Jurkat, Clone E6-1 (cell line): ENCODE data around the gene SPATA31C1.
"Not testable (repeated sequence)": the region's sequence is repeated elsewhere in the genome, so short reads cannot be mapped to it uniquely, and the experiment has no call there.

Experiments used
- DNase-seq: peaks from one replicate; pipeline ENCODE4 v3.0.0-alpha.2; 2011; ENCODE audit warnings: low read depth, low spot score
- H3K4me3 ChIP-seq: 2 replicates; pipeline ENCODE4 v1.5.1; 2011; ENCODE audit warnings: mild to moderate bottlenecking, low read length, control low read depth, moderate library complexity

SPATA31C1 gene

GRCh38 chr9:87885484-87886189 lies 32.1 kb upstream of the SPATA31C1 start:
- DNase-seq, result no peak

GRCh38 chr9:87886210-87886932 lies 31.4 kb upstream of the SPATA31C1 start:
- DNase-seq, result no peak
- H3K4me3 ChIP-seq, result no peak overlapping the region

More at GRCh38 chr9:87885484-87886189, 32.1 kb upstream of the SPATA31C1 start:
- H3K4me3 ChIP-seq, result no peak overlapping the region

DNA sequence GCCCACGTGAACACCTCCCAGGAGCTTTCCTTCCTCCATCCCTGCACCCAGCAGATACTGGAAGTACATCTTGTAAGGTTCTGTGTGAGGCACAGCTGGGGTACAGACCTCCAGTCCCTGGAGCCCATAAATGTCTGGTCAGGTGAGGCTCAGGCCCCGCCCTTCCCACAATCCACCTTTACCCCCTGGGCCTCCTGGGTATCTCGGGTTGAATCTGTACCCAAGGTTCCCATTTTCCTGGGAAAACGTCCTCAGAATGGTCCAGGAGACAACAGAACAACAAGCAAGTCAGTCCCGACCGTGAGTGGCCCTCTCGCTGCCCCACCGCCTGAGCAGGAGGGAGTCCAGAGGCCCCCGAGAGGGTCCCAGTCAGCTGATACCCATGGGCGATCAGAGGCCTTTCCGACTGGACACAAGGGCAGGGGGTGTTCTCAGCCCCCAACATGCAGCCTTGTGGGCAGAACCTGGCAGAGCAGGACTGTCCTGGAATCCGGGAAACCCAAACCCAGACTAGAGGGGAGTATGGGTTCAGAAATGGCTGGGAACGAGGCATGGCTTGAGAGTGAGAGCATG lies 30.7 kb upstream of the SPATA31C1 start:
- DNase-seq, result no peak
- H3K4me3 ChIP-seq, result no peak overlapping the region

- DNase-seq, result no peak
- H3K4me3 ChIP-seq, result no peak overlapping the region
Observed at GRCh38 chr9:87887661-87888480, 29.9 kb upstream of the SPATA31C1 start.

GRCh38 chr9:87888501-87888900 lies 29.3 kb upstream of the SPATA31C1 start:
- DNase-seq, result no peak

DNA sequence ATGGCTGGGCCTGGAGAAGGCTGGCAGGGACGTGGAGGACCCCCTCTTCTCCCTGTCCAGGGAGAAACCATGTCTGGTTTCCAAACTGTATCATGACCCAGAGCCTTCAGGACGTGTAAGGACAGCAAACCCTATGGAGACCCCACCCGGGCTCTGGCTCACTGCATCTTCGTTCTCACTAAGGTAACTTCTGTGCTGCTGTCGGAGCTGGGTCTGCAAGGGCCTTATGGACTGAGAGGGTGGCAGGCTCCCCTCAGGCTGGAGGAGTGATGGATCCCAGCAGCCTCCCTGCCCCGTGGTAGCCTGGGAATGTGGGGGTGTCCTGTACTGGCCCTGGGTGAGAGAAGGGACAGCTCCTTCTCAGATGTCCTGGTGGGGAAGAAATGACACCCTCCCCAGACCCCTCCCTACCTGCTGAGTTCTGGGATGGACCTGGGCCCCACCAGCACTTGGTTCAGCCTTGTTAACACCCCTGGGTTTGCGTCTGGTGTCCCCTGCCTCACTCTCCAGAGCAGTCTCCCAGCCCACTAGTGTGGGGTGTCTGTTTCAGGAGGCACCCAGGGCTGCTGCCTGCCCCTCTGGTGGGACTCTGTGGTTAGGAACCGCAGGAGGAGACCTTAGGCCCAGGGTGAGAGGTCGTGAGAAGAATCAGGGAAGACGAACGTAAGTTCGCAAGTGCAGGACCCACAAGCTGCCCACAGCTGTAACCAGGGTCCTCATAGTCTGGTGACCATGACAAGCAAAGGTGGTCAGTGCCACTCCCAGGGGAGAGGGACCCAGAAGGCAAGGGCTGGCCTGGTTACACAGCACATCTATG lies 28.5 kb upstream of the SPATA31C1 start:
- no peak overlapping the region for H3K4me3 ChIP-seq
- no peak for DNase-seq

More at GRCh38 chr9:87888501-87888900, 29.3 kb upstream of the SPATA31C1 start:
- H3K4me3 ChIP-seq, result no peak overlapping the region

DNA sequence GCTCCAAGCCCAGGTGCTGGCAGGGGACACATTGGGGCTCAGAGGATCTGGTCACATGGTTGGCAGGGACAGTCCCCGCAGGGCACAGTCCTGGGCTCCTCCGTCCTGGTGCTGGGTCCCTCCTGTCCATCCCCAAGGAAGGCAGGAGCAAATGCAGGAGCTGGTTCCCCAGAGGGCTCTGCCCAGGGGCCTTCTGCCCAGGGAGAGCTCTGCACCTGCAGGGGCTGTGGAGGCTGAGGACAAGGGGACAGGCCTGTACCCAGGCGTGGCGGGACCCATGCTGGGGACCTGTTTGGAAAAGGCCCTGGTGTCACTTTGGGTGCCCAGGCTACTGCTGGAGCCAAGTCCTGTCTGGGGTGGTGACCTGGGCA lies 27.9 kb upstream of the SPATA31C1 start:
- H3K4me3 ChIP-seq, result no peak overlapping the region
- no peak for DNase-seq

- DNase-seq, result no peak
- H3K4me3 ChIP-seq, result no peak overlapping the region
Observed at GRCh38 chr9:87890837-87891236, 26.9 kb upstream of the SPATA31C1 start.

GRCh38 chr9:87891754-87892153 lies 26.0 kb upstream of the SPATA31C1 start:
- H3K4me3 ChIP-seq, result no peak overlapping the region
- DNase-seq, result no peak

GRCh38 chr9:87892956-87893355 lies 24.8 kb upstream of the SPATA31C1 start:
- no peak for DNase-seq

DNA sequence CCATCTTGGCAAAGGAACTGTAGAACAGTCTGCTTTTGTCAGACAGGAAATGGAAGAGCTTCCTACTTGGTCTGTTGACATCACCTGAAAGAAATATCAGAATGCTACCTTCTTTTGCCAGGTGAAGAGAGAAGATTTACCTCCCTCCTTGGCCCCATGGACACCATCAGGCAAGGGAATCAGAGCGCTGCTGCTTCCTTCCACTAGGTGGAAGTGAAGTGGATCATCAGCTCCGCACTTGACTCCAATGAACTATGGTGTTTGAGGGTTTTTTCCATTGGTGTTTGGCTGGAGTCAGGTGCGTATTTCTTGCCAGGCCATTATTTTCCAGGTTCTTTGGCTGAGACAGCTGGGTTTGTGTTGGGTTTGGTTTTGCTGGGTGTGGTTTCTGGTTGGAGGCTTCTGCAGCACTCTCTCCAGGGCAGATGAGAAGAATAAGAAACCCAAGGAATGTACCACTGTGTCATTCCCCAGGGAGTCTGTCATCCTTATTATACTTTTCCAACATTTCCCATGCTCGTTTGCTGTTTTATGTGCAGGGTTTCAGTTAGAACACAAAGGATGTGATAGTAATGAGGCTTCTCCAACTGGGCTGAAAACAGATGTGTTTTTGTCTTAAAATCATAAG lies 22.6 kb upstream of the SPATA31C1 start:
- DNase-seq, result no peak
- no peak overlapping the region for H3K4me3 ChIP-seq

More at GRCh38 chr9:87892956-87893355, 24.8 kb upstream of the SPATA31C1 start:
- H3K4me3 ChIP-seq, result no peak overlapping the region

GRCh38 chr9:87896891-87897290 lies 20.9 kb upstream of the SPATA31C1 start:
- H3K4me3 ChIP-seq, result no peak overlapping the region

DNA sequence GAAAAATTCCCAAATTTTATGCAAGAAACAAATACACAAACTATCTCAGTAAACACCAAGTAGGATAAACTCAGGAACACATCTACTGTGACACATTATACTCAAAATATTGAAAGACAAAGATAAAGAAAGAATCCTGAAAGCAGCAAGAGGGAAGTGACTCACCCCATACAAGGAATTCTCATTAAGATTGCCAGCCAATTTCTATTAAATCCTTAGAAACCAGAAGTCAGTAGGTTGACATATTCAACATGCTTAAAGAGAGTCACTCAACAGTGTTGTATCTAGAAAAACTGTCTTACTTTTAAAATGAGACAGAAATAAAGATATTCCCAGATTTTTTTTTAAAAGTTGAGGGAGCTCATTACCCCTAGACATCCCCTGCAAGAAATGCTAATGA lies 19.6 kb upstream of the SPATA31C1 start:
- no peak overlapping the region for H3K4me3 ChIP-seq
- DNase-seq, result no peak

More at GRCh38 chr9:87896891-87897290, 20.9 kb upstream of the SPATA31C1 start:
- no peak for DNase-seq

DNA sequence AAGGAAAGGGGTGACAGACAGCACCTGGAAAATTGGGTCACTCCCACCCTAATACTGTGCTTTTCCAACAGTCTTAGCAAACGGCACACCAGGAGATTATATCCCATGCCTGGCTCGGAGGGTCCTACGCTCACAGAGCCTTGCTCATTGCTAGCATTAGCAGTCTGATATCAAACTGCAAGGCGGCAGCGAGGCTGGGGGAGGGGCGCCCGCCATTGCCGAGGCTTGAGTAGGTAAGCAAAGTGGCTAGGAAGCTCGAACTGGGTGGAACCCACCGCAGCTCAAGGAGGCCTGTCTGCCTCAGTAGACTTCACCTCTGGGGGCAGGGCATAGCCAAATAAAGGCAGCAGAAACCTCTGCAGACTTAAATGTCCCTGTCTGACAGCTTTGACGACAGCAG lies 15.4 kb upstream of the SPATA31C1 start:
- not testable (repeated sequence) for DNase-seq, H3K4me3 ChIP-seq

DNA sequence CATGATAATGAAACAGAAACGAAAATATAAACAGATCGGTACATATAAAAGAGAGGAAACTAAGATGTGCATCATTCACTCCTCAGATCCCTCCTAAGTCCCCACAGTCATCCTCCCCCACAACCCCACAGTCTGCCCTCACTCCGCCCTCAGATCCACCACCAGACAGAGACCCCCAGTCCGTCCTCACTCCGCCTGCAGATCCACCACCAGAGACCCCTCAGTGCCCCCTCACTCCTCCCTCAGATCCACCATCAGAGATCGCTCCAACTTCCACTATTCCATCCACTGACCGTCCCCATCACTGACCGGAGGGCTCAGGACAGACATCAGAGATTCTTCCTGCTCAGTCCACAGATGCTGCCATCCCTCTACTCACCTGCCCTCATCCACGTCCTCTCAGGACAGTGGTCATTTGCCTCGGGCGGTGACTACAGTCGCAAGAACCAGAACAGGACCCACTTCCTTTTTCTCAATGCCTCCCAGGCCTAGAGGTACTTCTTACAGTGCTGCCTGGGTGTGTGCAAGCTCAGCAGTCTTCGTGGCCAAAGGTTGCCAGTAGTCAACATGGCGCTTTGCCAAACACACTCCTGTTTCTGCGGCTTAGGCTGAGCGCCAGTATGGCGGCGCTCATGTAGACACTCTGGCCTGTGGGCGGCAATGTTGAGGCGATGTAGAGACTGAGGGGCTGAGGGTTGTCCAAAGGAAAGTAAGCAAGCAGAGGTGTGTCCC lies 8.3 kb upstream of the SPATA31C1 start:
- H3K4me3 ChIP-seq, result no peak overlapping the region
- no peak for DNase-seq

DNA sequence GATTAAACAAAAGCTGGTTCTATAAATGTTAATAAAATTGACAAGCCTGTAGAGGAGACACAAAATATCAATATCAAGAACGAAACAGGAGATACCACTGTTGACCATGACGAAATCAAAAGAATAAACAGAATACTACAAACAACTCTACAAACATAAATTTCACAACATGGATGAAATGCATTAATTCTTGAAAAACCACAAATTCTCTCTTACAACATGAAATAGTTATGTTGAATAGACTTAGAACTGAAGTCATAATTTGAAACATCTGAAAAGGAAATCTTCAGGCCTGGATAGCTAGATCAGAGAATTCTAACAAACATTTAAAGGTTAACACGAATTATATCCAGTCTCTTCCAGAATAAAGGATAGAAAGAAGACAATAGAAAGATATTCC lies 6.9 kb upstream of the SPATA31C1 start:
- no peak for DNase-seq
- no peak overlapping the region for H3K4me3 ChIP-seq

- DNase-seq, result not testable (repeated sequence)
Observed at GRCh38 chr9:87919013-87919412, 1.3 kb downstream of the SPATA31C1 start.

GRCh38 chr9:87921561-87921960 lies 3.8 kb downstream of the SPATA31C1 start:
- not testable (repeated sequence) for H3K4me3 ChIP-seq, DNase-seq

More at GRCh38 chr9:87919013-87919412, 1.3 kb downstream of the SPATA31C1 start:
- not testable (repeated sequence) for H3K4me3 ChIP-seq
